Measurements from ENCODE around the gene SUN5. TPM values are rescaled to one million over a fixed set of nuclear protein-coding genes. Genes with fewer than 3 reads are reported as not detected.

Gene SUN5
- total and polyA plus RNA-seq, 2 experiments from 2014 or later, result not detected

GRCh38 chr20:33042430-33042829 is 38.2 kb upstream of the SUN5 start:
- Histone ChIP-seq H3K9me3 (ENCODE audit: low read depth) (no peaks in the 10 kb centered on the region), H3K27ac (no peak overlapping the region), H3K4me3 (no peak overlapping the region), H3K4me1 (ENCODE audit: insufficient read depth) (no peaks in the 10 kb centered on the region), H4K20me1 (ENCODE audit: insufficient read depth, poor library complexity, severe bottlenecking) (no peaks in the 10 kb centered on the region), H3K79me2 (no peaks in the 10 kb centered on the region), H3K27me3 (peaks cover 4% of the 10 kb centered on the region), H3K36me3 (replicated peaks; ENCODE audit: insufficient read depth, low read depth) (no peaks in the 10 kb centered on the region), H3K4me2 (no peak overlapping the region), H2AFZ (no peak overlapping the region), H3K9me2 (replicated peaks; ENCODE audit: insufficient read depth) (no peaks in the 10 kb centered on the region)
- DNase-seq (ENCODE audit: low spot score), result no peak
- no peak for TF ChIP-seq CTCF (IDR thresholded peaks at IDR 0.05; ENCODE audit: poor library complexity)
- TF ChIP-seq EZH2phosphoT487 (IDR thresholded peaks at IDR 0.05; ENCODE audit: low read depth, severe bottlenecking, unreplicated experiment), result no peak
- TF ChIP-seq EZH2 (IDR thresholded peaks at IDR 0.05; ENCODE audit: borderline replicate concordance), result no peak
- 91% methylated on average over 3 of the region's 3 CpGs for WGBS (ENCODE audit: low lambda C conversion rate, missing lambda C conversion rate)

GRCh38 chr20:33038243-33038642 is 34.0 kb upstream of the SUN5 start:
- Histone ChIP-seq H3K9me2 (replicated peaks; ENCODE audit: insufficient read depth) (no peaks in the 10 kb centered on the region), H3K27ac (no peak overlapping the region), H3K79me2 (no peaks in the 10 kb centered on the region), H3K36me3 (replicated peaks; ENCODE audit: insufficient read depth, low read depth) (no peaks in the 10 kb centered on the region), H3K27me3 (peaks cover 12% of the 10 kb centered on the region), H3K4me1 (ENCODE audit: insufficient read depth) (no peaks in the 10 kb centered on the region), H3K4me2 (no peak overlapping the region), H4K20me1 (ENCODE audit: insufficient read depth, poor library complexity, severe bottlenecking) (no peaks in the 10 kb centered on the region), H2AFZ (no peak overlapping the region), H3K9me3 (ENCODE audit: low read depth) (no peaks in the 10 kb centered on the region), H3K4me3 (no peak overlapping the region)
- 90% methylated on average over 4 of the region's 4 CpGs for whole genome bisulfite sequencing (ENCODE audit: low lambda C conversion rate, missing lambda C conversion rate)
- no peak for DNase-seq (ENCODE audit: low spot score)
- TF ChIP-seq EZH2phosphoT487 (IDR thresholded peaks at IDR 0.05; ENCODE audit: low read depth, severe bottlenecking, unreplicated experiment) (no peak), CTCF (IDR thresholded peaks at IDR 0.05; ENCODE audit: poor library complexity) (no peak), EZH2 (IDR thresholded peaks at IDR 0.05; ENCODE audit: borderline replicate concordance) (no peak)

- H3K9me3 ChIP-seq (ENCODE audit: low read depth), result no peaks in the 10 kb centered on the region
- 79% methylated on average over 5 of the region's 5 CpGs for WGBS (ENCODE audit: low lambda C conversion rate, missing lambda C conversion rate)
- no peak overlapping the region for H3K4me2 ChIP-seq
- H3K4me3 ChIP-seq, result no peak overlapping the region
- no peak for TF ChIP-seq EZH2phosphoT487 (IDR thresholded peaks at IDR 0.05; ENCODE audit: low read depth, severe bottlenecking, unreplicated experiment)
- TF ChIP-seq EZH2 (IDR thresholded peaks at IDR 0.05; ENCODE audit: borderline replicate concordance), result no peak
- no peak for TF ChIP-seq CTCF (IDR thresholded peaks at IDR 0.05; ENCODE audit: poor library complexity)
- no peaks in the 10 kb centered on the region for H4K20me1 ChIP-seq (ENCODE audit: insufficient read depth, poor library complexity, severe bottlenecking)
- H3K4me1 ChIP-seq (ENCODE audit: insufficient read depth), result no peaks in the 10 kb centered on the region
- DNase-seq (ENCODE audit: low spot score), result no peak
- H3K36me3 ChIP-seq (replicated peaks; ENCODE audit: insufficient read depth, low read depth), result no peaks in the 10 kb centered on the region
- H3K9me2 ChIP-seq (replicated peaks; ENCODE audit: insufficient read depth), result no peaks in the 10 kb centered on the region
- H2AFZ ChIP-seq, result no peak overlapping the region
- peaks cover 12% of the 10 kb centered on the region for H3K27me3 ChIP-seq
- H3K27ac ChIP-seq, result no peak overlapping the region
- H3K79me2 ChIP-seq, result no peaks in the 10 kb centered on the region
Observed at GRCh38 chr20:33037456-33037855, 33.2 kb upstream of the SUN5 start.

Data from hepatocyte (in vitro differentiated cells).